ENCODE measurements around the gene SPTBN1. TPM values are rescaled to one million over a fixed set of nuclear protein-coding genes. Genes with fewer than 3 reads are reported as not detected.

Gene SPTBN1
- total RNA-seq, 1 experiment from 2014 or later: 202 TPM

GRCh38 chr2:54620948-54621347 is 164.8 kb downstream of the SPTBN1 start:
- DNase-seq (no peak), ATAC-seq (no peak)
- no peaks in the 10 kb centered on the region for H4K20me1 ChIP-seq (ENCODE audit: low read length)
- H3K4me1 ChIP-seq (ENCODE audit: insufficient read depth, low read length): no peaks in the 10 kb centered on the region
- no peak overlapping the region for H3K27ac ChIP-seq (ENCODE audit: low read length)
- no TSS peak for BruUV-seq (replicated peaks)
- H3K27me3 ChIP-seq (ENCODE audit: low read length): no peaks in the 10 kb centered on the region
- intact Hi-C loops (cut with micrococcal nuclease): no loop called here
- ChIA-PET POLR2A (ENCODE audit: unreplicated experiment) (no interaction called here), CTCF (interaction anchor here (0.6 kb wide), 1 partner anchor 84 kb away, joined by 3 read pairs; no protein-coding TSS in a partner anchor)
- H3K9me2 ChIP-seq (replicated peaks; ENCODE audit: low read length): no peaks in the 10 kb centered on the region
- H3K4me3 ChIP-seq (ENCODE audit: low read length): no peak overlapping the region
- no peaks in the 10 kb centered on the region for H3K9me3 ChIP-seq (ENCODE audit: low read length)
- no peaks in the 10 kb centered on the region for H3F3A ChIP-seq (ENCODE audit: low read length, unreplicated experiment)
- H3K79me2 ChIP-seq (ENCODE audit: low read length): peaks cover 16% of the 10 kb centered on the region
- peaks cover 91% of the 10 kb centered on the region for H3K36me3 ChIP-seq (ENCODE audit: low read depth, low read length)
- no peak overlapping the region for H3K4me2 ChIP-seq (ENCODE audit: low read length)
- TF ChIP-seq CTCF (conservative IDR thresholded peaks at IDR 0.05; ENCODE audit: low read depth, low read length) (no peak), EZH2 (IDR thresholded peaks at IDR 0.05; ENCODE audit: low read length, unreplicated experiment) (no peak), EZH2phosphoT487 (IDR thresholded peaks at IDR 0.05; ENCODE audit: borderline replicate concordance, low read length) (no peak)
- H3K9ac ChIP-seq (ENCODE audit: low read length): no peak overlapping the region
- no peak overlapping the region for H2AFZ ChIP-seq (ENCODE audit: low read length)

GRCh38 chr2:54624591-54625071 is 168.5 kb downstream of the SPTBN1 start:
- Histone ChIP-seq H2AFZ (ENCODE audit: low read length) (no peak overlapping the region), H3K9me2 (replicated peaks; ENCODE audit: low read length) (no peaks in the 10 kb centered on the region), H3K79me2 (ENCODE audit: low read length) (0 out of 2 replicates have a peak, but pooled peaks cover 3% of the 10 kb centered on the region), H3K36me3 (ENCODE audit: low read depth, low read length) (peaks cover 88% of the 10 kb centered on the region), H3F3A (ENCODE audit: low read length, unreplicated experiment) (no peaks in the 10 kb centered on the region), H3K27ac (ENCODE audit: low read length) (no peak overlapping the region), H3K9ac (ENCODE audit: low read length) (no peak overlapping the region), H3K9me3 (ENCODE audit: low read length) (no peaks in the 10 kb centered on the region), H4K20me1 (ENCODE audit: low read length) (no peaks in the 10 kb centered on the region), H3K4me1 (ENCODE audit: insufficient read depth, low read length) (no peaks in the 10 kb centered on the region), H3K4me2 (ENCODE audit: low read length) (no peak overlapping the region), H3K27me3 (ENCODE audit: low read length) (no peaks in the 10 kb centered on the region), H3K4me3 (ENCODE audit: low read length) (no peak overlapping the region)
- intact Hi-C loops (cut with micrococcal nuclease): no loop called here
- POLR2A ChIA-PET (ENCODE audit: unreplicated experiment): no interaction called here
- no TSS peak for BruUV-seq (replicated peaks)
- no peak for ATAC-seq
- TF ChIP-seq CTCF (conservative IDR thresholded peaks at IDR 0.05; ENCODE audit: low read depth, low read length) (no peak), EZH2phosphoT487 (IDR thresholded peaks at IDR 0.05; ENCODE audit: borderline replicate concordance, low read length) (no peak), EZH2 (IDR thresholded peaks at IDR 0.05; ENCODE audit: low read length, unreplicated experiment) (no peak)
- no peak for DNase-seq
- CTCF ChIA-PET: no interaction called here

- Histone ChIP-seq H3K4me2 (ENCODE audit: low read length) (no peak overlapping the region), H3K27me3 (ENCODE audit: low read length) (no peaks in the 10 kb centered on the region), H2AFZ (ENCODE audit: low read length) (no peak overlapping the region), H3K36me3 (ENCODE audit: low read depth, low read length) (peaks cover 90% of the 10 kb centered on the region), H3K9me2 (replicated peaks; ENCODE audit: low read length) (no peaks in the 10 kb centered on the region), H3K79me2 (ENCODE audit: low read length) (no peaks in the 10 kb centered on the region), H3K9me3 (ENCODE audit: low read length) (no peaks in the 10 kb centered on the region), H3F3A (ENCODE audit: low read length, unreplicated experiment) (no peaks in the 10 kb centered on the region), H3K9ac (ENCODE audit: low read length) (no peak overlapping the region), H3K4me3 (ENCODE audit: low read length) (no peak overlapping the region), H4K20me1 (ENCODE audit: low read length) (no peaks in the 10 kb centered on the region), H3K27ac (ENCODE audit: low read length) (no peak overlapping the region), H3K4me1 (ENCODE audit: insufficient read depth, low read length) (no peaks in the 10 kb centered on the region)
- DNase-seq (no peak), ATAC-seq (no peak)
- BruUV-seq (replicated peaks): no TSS peak
- intact Hi-C loops (cut with micrococcal nuclease): no loop called here
- ChIA-PET POLR2A (ENCODE audit: unreplicated experiment) (no interaction called here), CTCF (no interaction called here)
- no peak for TF ChIP-seq CTCF (conservative IDR thresholded peaks at IDR 0.05; ENCODE audit: low read depth, low read length)
- no peak for TF ChIP-seq EZH2phosphoT487 (IDR thresholded peaks at IDR 0.05; ENCODE audit: borderline replicate concordance, low read length)
- TF ChIP-seq EZH2 (IDR thresholded peaks at IDR 0.05; ENCODE audit: low read length, unreplicated experiment): no peak
Measured at GRCh38 chr2:54626131-54626530, 170.0 kb downstream of the SPTBN1 start.

Data from PC-3 (cell line).